Smooth muscle cell of the pulmonary artery (primary cell): ENCODE measurements around the gene STX19. TPM values are rescaled to one million over a fixed set of nuclear protein-coding genes. Genes with fewer than 3 reads are reported as not detected.

Experiments
- total RNA-seq: library from RNA; depleted of rRNA; stranded (reverse); fragments of >200 nt; gene quantifications from 2 replicates; pipeline ENCODE4 v1.2.3, GENCODE V29; 2014

Gene STX19, protein sequence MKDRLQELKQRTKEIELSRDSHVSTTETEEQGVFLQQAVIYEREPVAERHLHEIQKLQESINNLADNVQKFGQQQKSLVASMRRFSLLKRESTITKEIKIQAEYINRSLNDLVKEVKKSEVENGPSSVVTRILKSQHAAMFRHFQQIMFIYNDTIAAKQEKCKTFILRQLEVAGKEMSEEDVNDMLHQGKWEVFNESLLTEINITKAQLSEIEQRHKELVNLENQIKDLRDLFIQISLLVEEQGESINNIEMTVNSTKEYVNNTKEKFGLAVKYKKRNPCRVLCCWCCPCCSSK
- total RNA-seq: 0.07 and 0.10 TPM in 2 replicates

DNA sequence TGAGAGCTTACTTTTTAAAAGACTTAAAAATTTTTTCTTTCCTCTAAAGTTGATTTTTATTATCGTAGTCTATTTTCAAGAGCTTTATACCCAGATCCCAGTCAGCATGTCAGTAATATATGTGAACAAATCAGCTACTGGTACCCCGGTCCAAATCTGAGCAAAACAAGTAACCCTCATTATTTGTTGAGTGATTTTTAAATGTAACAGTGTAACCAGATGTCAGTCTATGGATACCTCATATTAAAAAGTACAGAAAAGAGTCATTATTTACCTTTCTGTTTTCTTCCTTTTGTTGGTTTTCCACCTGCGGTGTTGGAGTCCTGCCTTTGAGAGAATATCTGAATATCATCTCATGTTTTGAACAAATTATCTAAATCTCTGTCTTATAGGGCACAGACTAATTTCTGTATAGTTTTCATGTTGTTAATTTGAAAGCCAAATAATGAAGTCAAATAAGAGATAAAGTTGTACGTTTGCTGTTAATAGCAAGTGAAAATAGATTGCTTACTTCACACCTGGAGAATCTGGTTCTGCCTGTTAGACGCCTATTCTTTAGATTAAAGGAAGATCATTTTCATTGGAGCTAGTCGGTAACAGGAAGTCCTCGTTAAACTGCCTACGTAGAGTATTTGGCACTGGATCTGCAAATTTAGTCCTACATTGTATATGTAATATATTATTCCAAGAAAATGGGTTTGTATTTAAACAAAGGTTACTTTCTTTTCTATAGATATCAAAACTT is at the start of gene STX19:
STX19 (minus strand) TSS at position 505 of the 745 bp plus-strand sequence. CDS start 13,328 bp downstream, outside the sequence.

GRCh38 chr3:94062513-94063404 is 34.4 kb upstream of the STX19 start, which contains the start of the genes DHFR2 and NSUN3:
TSS of gene DHFR2 (minus strand) at chr3:94062916. CDS start at chr3:94061511, 1,405 bp downstream.
TSS of gene NSUN3 (plus strand) at chr3:94063061. CDS start at chr3:94063127, 66 bp downstream.

GRCh38 chr3:93979850-93980676 is 48.3 kb downstream of the STX19 start, which contains the start of gene ARL13B:
TSS of gene ARL13B (plus strand) at chr3:93980155. CDS start at chr3:93980424, 269 bp downstream.

GRCh38 chr3:93973131-93974126 is 55.0 kb downstream of the STX19 start, which contains the start of gene PROS1:
TSS of gene PROS1 (minus strand) at chr3:93973896. CDS start at chr3:93973749, 147 bp downstream.

Other genes starting within 250 kb of the STX19 start
- gene PROS1, start 54.7 kb downstream of the STX19 start, total RNA-seq: 18.4 and 72.8 TPM in 2 replicates
- 7.1 and 9.5 TPM in 2 replicates for gene ARL13B, start 48.4 kb downstream of the STX19 start, total RNA-seq
- gene DHFR2, start 34.3 kb upstream of the STX19 start, total RNA-seq: 4.3 and 4.4 TPM in 2 replicates
- 19.5 and 22.0 TPM in 2 replicates for gene NSUN3, start 34.5 kb upstream of the STX19 start, total RNA-seq